ENCODE results near the gene PKN2. TPM values are rescaled to one million over a fixed set of nuclear protein-coding genes. Genes with fewer than 3 reads are reported as not detected.

PKN2 gene
- 22.6 and 23.9 TPM in 2 replicates for total RNA-seq
- 7.1 TPM for polyA plus RNA-seq (2012)

DNA sequence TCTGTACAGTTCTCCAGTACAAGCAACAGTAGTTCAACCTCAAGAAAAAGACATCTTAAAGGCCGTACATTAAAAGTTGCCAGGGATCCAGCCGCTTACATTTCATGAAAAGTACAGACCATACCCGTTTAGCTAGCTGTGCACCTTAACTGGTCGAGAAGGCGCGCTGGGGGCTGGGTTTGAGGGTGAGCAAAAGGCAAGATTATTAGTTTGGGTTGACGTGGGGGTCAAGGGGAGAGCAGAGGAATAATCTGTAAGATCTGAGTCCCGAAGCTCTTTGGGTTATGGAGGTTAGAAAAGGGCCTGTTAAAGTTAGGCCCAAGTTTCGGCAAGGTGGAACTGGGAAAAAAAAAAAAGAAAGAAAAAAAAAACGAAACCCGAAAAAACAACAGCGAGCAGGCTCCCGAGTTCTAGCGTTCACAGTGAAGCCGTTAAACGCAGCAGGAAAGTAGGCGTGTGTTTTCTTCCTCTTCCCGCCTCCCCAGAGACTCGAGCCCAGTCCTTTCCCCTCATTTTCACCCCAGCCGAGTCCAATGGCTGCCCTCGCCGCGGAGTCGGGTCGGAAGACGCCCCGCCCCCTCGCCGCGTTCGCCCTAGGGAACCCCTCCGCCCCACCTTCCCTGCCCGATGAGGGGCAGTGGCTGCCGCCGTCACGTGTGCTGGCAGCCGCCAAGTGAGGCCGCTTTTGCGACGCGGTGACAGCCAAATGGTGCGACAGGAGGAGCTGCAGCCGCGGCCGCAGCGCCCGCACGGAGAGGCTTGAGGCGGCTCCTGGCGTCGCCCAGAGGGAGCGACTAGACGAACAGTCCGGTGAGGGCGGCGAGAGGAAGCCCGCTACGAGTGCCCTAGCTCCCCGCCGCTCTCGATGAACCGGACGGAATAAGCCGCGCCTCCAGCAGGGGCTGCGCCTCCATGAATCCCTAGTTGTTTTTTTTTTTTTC is at the start of gene PKN2:
PKN2 (plus strand) TSS at position 733 of the 941 bp plus-strand sequence. CDS start 308 bp downstream, outside the sequence.
- DNase-seq (ENCODE audit: low read depth) = peak; percentile 99

DNA sequence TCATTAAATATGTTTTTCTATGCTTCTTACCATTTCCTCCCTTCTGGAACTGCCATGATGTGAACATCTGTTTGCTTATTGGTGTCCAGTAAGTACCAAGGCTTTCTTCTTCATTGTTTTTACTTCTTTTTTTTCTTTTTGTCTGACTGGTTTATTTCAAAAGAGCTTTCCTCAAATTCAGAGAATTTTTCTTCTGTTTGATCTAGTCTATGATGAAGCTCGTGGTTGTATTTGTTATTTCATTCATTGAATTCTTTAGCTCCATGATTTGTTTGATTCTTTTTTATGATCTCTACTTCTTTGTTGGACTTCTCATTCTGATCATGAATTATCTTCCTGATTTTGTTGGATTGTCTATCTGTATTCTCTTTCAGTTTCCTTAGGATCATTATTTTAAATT is 49.5 kb upstream of the PKN2 start:
- no peak for DNase-seq (ENCODE audit: low read depth)

DNA sequence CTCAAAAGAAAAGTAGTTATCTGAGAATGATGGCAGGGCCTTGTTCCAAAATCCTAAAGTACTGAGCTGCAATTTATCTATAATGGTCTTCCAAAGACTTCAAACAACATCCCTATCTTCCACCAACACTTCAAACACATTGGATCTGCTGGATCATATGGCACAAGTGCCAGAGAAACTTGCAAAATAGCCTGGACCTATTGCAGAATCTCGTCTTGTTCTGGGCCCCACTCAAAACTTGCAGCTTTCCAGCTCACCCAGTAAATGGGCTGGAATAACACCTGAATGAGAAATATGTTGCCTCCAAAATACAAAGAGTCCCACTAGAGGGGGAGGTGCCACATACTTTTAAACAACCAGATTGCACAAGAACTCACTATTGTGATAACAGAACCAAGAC is 44.0 kb upstream of the PKN2 start:
- no peak for DNase-seq (ENCODE audit: low read depth)

DNA sequence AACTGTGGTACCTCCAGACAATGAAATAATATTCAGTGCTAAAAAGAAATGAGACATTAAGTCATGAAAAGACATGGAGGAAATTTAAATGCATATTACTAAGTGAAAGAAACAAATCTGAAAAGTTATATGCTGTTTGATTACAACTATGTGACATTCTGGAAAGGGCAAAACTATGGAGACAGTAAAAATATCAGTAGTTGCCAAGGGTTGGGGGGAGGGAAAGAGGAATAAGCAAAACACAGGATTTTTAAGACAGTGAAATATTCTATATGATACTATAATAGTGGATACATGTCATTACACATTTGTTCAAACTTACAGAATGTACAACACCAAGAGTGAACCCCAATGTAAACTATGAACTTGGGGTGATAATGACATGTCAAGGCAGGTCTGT is 38.2 kb upstream of the PKN2 start:
- no peak for DNase-seq (ENCODE audit: low read depth)

DNA sequence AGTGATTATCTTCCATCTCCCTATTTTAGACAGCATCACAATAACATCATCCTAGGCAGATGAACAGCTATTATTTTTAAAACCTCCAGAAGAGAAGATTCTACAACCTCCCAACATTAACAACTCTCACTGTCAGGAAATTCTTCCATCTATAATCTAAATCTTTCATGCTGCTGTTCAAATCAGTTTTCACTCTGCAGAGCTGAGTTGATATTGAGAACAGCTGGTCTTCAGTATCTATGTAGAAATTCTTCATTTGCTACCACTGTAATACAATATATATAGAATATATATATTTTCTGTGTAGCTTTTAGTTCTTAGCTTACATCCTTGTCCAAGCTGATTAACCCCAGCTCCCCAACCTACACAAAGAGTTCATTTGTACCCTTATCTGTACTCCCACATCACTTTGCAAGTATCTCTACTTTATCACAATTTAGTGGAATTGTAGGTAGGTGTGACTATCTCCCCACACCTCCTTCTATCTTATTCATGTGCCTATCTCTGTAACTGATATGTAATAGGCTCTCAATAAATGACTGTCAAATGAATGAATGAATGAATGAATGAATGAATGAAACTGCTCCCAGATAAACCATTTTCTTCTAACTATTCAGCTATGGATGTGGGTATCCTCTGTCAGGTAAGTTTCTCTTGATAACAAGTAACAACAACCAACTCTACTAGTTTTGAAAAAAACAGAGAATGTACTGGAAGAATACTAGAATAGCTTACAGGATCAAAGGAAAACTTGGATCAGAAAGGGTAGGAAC is 37.4 kb upstream of the PKN2 start:
- DNase-seq (ENCODE audit: low read depth) = no peak

DNA sequence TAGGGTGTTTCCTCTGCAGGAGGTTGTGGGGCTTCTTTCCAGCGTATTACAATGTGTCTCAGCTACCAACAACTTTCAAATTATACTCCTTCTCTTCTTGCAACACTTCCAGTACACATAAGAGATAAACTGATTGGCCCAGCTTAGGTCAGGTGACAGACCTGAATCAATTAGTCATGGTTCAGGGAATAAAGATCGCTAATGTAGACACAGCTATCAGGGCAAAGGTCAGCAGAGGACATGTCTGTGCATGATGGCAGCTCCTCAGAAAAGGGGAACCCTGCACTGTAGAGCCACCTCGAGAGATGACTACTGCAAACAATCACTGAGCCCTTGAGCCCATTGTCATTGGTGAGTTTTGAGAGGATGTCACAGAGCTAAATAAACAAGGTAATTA is 36.8 kb upstream of the PKN2 start:
- DNase-seq (ENCODE audit: low read depth) = no peak

DNA sequence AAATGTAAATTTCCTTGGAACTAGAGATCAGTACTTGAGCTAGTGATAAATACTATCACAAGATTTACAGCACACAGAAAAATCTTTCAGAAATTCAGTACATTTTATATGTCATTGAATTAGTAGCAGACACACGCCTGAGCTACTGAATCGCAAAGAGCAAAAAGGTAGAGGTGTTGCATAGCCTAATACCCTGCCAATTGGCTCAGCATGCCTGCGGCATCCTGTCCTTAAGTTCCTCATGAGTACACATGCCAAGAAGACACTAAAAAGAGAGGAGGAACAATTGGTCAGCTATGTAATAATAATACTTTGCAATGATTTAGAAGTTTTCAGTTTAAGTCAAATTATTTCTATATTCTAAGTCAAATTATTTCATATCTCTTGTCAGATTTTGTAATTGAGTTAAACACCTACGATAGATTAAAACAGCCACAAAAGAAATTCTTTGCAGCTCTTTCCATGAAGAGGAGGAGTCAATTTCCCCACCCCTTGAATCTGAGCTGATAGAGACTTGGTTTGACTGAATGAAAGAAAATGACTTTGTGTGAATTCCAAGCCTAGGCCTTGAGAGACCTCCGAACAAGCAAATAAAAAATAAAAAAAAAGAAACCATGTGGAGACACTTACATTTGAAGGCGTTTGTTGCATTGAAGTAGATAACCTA is 36.2 kb upstream of the PKN2 start:
- DNase-seq (ENCODE audit: low read depth) = no peak

DNA sequence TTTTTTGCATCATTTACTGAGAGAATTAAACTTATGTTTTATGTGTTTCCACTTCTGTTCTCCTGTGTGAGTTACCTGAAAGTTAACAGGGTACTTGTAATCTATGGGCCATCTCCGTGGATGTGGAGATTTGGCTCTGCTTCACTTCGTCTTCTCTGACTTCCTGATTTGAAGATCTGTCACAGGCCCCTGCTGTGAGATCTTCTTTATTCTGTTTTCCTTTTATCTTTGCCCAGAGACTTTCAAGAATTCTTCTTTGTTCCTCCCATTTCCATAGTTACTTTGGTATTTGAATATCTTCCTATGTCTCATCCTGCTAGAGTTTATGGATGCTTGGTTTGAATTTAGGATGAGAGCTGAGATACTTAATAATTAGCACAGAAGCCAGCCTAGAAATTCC is 35.4 kb upstream of the PKN2 start:
- DNase-seq (ENCODE audit: low read depth) = no peak

DNA sequence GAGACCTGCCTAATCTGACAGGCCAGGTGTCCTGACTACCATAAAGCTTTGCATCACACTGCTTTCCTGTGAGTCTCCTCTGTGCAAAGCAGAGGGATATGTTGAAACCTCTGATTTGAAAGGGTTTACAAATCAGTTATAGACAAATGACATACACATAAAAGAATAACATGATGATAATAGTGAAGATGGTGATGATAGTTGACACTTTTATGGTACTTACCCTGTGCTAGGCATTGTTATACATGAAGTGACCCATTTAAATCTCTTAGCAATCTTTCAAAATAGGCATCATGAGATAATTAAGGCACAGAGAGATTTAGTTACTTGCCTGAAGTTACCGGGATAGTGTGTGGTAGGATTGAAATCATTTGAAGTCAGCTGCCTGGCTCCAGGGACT is 34.1 kb upstream of the PKN2 start:
- DNase-seq (ENCODE audit: low read depth) = no peak

DNA sequence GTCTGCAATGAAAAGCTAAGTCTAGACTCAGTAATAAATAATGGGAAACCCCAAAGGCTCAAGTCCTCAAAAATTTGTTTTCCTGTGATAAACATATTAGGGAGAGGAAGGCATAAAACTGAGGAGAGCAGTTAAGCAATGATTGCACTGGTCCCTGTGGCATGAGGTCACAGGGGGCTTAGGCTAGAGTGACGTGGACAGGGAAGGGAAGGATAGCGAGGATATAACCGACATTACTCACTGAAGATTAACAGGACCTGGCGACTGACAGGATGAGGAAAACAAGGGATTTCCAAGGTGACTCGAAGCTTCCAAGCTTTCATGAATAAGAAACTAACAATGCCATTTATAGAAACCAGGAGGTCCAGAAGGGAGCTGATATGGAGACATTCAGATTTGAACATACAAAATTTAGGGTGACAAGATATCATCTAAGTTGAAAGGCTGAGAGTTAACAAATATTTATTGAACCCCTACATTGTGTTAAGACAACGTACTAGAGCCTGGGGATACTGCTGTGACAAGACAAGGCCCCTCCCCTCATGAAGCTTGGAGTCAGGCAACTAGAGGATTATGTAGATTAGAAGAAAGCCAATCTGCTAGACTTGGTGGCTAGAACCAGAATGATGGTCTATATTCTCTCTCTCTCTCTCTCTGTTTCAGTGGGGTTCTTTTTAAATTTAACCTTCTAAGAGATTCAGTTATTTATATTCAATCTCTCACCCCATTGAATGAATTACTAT is 33.2 kb upstream of the PKN2 start:
- DNase-seq (ENCODE audit: low read depth) = no peak

DNA sequence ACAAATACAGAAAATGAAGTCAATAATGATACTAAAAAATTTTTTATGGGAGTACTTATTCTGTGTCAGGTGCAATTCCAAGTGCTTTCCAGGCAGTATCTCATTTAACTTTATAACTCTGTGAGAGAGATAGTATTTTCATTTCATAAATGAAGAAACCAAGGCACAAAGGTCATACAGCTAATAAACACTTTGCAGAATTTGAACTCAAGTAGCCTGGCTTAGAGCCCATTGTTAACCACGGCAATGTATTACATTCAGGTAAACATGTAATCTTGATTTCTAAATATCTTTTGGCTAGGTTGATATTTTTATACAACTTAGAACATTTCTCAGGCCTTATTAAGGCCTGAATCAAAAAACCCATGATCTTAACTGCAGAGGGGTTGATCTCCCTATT is 28.9 kb upstream of the PKN2 start:
- no peak for DNase-seq (ENCODE audit: low read depth)

DNA sequence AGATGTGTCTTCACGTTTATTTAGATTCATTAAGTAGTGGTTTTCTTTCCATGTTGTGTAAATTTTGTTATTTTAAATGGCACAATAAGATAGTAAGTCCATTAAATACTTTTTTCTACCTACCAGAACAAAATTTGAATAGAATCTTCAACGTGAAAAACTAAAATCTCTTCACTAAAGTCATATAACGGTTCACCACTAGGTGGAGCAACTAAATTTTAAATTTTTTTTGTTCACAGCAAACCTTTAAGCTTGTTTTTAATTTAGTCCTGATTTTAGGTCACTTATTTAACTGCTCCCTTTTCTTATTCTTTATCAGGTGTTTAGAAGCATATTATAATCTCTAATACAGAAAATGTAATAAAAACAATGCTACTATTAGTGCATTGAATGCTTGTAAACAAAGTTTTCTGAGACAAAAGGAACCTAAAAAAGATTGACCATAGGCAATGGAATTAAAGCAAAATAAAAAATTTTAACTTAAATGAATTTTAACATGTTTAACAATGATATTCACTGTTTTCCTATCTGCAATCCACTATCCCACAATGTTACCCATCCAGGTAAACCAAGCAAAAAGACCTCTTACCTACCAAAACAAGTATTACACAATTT is 28.3 kb upstream of the PKN2 start:
- DNase-seq (ENCODE audit: low read depth) = peak; percentile 42

DNA sequence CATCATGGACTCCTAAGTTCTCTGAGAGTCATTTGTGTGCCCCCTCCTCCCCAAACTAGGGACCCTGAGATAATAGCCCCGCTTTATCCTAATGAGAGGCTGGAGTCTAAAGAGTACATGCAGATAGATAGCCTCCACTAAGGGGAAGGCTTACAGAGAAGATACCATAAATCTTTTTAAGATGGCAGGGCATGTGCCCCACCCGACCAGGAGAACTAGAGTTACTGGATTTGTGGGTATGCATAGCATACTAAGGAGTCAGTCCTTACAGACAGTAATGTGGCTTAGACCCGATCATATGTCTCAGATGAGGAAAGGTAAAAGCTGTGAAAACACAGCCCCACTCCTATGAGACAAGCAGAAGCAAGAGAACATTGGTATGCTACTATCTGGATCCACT is 25.7 kb upstream of the PKN2 start:
- DNase-seq (ENCODE audit: low read depth) = no peak

DNA sequence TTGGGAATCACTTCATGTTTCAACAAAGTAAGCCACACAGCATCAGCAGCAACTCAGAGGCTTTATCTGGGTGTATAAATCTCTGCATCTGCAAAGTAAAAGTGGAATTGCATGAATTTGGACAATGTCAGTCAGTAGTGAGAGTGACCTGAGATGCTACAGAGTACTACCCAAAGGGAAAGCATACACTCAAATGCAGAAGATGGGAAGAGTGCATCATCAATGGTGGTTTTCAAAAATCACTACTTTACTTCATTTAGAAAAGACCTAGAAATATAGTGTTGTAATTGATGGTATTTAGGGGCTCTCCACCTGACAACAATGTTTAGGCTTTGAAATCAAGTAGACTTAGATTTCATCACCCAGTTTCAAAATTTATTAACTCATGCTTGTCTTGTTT is 24.5 kb upstream of the PKN2 start:
- no peak for DNase-seq (ENCODE audit: low read depth)

DNA sequence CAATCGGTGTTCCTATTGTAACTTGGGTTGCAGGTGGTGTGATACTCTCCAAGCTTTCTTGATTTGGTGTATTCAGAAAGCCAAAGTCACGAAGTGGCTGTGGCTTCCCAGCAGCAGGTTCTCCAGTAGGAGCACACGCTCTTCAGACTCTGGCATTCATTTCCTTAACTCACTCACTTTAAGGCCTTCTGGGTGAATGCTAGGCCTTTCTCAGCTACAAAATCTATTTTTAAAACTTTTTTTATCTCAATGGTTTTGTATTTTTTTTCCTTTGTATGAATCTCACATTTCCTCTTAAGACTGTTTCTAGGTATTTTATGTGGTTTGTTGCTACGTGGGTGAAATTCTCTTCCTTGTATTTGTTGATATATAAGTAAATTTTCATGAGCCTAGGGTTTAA is 22.9 kb upstream of the PKN2 start:
- no peak for DNase-seq (ENCODE audit: low read depth)

DNA sequence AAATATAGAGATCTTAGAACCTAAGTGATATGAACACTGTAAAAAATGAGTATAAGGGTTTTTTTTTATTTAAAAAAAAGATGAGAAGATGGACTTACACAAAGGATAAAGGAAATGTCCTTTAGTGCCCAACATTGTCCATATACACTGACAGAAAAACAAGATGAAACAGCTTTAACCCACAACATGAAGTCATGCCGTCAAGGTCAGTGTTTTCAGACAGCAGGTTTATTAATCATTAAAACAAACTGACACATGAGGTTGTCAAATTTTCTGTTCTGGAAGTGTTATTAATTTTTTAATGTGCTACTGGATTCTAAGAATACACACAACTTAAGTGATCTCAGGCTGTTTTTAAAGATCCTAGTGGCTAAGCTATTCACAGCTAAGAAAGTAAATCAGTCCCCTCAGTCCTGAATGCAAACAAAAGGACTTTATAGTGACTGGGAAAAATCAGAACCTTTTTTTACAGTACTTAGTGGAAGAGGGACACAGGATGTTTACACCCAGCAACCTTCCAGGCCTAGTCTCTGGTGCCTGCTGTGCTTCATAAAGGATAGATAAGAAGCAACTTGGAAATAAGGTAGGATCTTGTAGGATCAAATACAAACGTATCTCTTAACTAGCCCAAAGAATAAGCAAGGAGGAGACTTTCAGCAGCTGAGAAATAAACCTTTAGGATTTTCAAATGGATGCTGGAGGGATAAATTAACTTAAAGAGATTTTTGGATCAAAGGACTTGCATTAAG is 21.9 kb upstream of the PKN2 start:
- no peak for DNase-seq (ENCODE audit: low read depth)

DNA sequence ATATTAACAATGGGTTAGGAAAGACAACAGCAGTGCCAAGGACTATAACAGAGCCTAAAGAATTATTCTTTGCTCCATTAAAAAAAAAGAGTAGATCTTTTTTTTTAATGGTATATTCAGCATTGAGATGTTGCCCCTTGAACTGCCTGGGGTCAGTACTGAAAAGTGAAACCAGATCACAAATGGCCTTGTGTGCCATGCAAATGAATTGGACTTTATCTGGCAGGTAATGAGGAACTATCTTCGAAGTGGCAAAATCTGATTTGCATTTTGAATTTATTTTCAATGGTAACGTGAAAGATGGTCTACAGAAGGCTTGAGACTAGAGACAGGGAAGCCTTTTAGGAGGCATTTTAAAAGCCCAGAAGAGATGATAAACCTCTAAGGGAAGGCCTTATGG is 21.4 kb upstream of the PKN2 start:
- no peak for DNase-seq (ENCODE audit: low read depth)

DNA sequence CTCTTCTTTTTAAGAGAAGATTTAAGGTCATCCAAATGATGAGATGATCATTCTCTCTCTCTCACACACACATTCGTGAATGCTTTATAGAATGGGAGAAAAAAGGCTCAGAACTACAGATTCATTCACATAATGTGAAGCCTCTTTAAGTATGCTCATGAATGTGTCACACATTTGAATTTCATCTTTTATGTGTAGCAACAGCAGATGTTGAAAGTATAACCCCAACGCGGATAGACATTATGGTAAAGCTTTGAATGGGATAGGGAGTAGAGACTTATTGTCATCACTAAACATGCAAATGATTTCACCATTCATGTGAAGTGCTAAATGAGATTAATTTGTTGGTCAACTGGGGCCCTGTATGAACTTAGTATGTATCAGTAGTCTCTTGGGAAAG is 15.7 kb upstream of the PKN2 start:
- DNase-seq (ENCODE audit: low read depth) = no peak

DNA sequence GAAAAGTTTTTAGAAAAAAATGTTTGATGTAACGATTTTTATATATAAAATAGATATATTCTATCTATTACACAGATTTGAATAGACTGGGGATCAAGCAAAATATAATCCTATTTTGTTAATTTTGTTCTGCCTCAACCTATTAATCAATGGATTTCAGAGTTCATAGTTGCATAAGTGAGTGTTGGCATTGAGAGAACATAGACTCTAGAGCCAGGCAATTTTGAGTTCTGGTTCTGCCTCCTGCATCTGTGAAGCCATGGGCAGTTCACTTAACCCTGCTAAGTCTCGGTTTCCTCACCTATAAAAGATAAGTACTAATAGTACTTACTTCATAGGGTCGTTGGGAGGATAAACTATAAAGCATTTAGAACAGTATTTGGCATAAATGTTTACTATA is 13.6 kb upstream of the PKN2 start:
- DNase-seq (ENCODE audit: low read depth) = no peak

DNA sequence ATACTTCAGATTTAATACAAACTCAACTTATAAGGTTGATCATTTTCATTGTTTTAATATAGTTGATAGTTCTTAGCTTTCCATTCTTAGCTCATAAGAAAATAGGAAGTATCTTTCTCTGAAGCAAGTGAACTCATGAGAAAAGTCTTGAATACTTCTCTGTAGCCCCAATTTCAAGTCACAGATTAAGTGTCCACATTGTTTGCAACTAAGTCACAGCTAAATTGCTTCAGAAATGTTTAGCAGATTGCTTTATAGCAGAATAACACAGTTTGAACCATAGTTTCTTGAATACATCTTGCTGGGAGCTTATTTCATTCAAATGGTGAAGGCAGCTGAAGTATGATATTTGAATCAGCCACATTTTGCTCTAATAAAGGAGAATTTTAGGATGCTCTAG is 10.6 kb upstream of the PKN2 start:
- DNase-seq (ENCODE audit: low read depth) = no peak
